ENCODE measurements around the gene MAG.

Gene MAG

DNA sequence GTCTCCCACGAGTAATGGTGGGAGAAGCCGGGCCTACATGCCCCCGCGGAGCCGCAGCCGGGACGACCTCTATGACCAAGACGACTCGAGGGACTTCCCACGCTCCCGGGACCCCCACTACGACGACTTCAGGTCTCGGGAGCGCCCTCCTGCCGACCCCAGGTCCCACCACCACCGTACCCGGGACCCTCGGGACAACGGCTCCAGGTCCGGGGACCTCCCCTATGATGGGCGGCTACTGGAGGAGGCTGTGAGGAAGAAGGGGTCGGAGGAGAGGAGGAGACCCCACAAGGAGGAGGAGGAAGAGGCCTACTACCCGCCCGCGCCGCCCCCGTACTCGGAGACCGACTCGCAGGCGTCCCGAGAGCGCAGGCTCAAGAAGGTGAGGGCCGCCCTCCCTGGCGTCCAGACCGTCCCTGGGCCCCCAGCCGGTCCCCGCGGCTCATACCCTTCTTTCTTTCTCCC, 24.6 kb upstream of the MAG start:
- Histone ChIP-seq H3K9ac (ENCODE audit: low read length) (peak overlapping the region; percentile 100), H3K4me3 (ENCODE audit: low read length) (peak overlapping the region; percentile 97), H3K27me3 (replicated peaks; ENCODE audit: control insufficient read depth, insufficient read depth, low read length) (no peaks in the 10 kb centered on the region), H3K4me1 (ENCODE audit: control insufficient read depth, insufficient read depth, low read length) (peaks cover 23% of the 10 kb centered on the region), H3K36me3 (ENCODE audit: control insufficient read depth, insufficient read depth, low read length, severe bottlenecking) (peaks cover 22% of the 10 kb centered on the region), H3K9me3 (ENCODE audit: control insufficient read depth, low read length) (no peaks in the 10 kb centered on the region)
- peak; percentile 73 for DNase-seq (ENCODE audit: low read depth)

DNA sequence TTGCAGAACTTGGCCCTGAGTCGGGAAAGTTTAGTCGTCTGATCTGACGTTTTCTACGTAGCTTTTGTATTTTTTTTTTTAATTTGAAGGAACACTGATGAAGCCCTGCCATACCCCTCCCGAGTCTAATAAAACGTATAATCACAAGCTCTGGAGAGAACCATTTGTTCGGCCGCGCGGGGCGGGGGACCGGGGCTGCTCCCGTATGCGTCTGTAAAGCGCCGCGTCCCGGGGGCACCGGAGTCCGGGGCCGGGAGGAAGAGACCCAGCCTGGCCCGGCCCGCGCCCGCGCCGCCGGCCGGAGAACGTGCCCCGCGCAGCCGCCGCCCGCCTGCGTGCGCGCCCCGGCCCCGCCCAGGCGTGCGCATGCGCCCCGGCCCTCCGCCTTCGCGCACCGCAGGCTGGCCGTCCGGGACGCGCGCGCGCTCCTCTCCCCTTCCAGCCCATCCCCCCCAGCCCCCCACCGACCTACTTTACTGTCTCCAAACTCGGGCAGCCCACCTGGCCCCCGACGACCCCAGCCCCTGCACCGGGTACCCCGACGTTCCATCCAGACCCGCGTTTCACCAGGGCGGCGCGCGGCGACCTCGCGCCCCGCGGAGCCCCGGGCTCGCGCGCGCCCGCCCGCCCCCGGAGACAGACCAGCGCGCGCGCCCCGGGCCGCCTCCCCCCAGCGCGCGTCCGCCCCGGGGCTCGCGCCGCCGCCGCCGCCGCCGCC, 24.0 kb upstream of the MAG start:
- Histone ChIP-seq H3K4me1 (ENCODE audit: control insufficient read depth, insufficient read depth, low read length) (peaks cover 23% of the 10 kb centered on the region), H3K27me3 (replicated peaks; ENCODE audit: control insufficient read depth, insufficient read depth, low read length) (no peaks in the 10 kb centered on the region), H3K4me3 (ENCODE audit: low read length) (peak overlapping the region; percentile 97), H3K9ac (ENCODE audit: low read length) (peak overlapping the region; percentile 100), H3K36me3 (ENCODE audit: control insufficient read depth, insufficient read depth, low read length, severe bottlenecking) (peaks cover 23% of the 10 kb centered on the region), H3K9me3 (ENCODE audit: control insufficient read depth, low read length) (no peaks in the 10 kb centered on the region)
- DNase-seq (ENCODE audit: low read depth) = peak; percentile 91

DNA sequence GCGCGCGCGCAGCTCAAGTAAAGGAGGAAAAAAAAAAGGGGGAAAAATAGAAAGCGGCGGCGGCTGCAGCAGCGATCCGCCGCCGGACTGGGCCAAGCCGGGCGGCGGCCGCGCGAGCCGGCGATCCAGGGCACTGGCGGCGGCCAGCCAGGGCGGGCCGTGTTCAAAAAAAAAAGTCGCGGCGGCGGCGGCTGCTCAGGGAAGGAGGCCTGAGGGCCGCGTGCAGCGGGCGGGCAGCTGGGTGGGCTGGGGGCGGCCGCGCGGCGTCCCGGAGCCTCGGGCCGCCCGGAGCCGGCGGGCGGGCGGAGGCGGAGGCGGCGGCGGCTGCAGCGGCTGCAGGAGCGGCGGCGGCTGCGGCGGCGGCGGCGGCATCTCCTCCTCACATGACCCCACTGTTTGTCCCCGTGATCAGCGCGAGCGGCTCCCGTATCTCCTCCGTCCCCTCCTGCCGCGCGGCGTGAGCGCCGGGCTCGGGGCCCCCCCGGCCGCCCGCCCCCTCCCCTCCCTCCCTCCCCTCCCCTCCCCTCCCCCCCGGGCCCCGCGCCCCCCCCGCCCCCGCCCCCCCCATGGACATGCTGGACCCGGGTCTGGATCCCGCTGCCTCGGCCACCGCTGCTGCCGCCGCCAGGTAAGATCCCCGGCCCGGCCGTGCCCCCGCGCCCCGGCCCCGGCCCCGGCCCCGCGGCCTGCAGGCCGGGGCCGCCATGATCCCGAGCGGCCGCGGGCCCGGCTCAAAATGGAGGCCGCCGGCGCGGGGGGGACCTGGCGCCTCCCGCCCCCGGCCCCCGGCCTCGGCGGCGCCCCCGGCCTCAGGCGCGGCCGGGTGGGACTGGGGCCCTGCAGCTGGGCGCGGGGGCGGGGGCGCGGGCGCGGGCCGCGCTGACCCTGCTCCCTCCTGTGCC, 23.2 kb upstream of the MAG start, which contains the start of gene USF2:
TSS of gene USF2 (plus strand) at position 427 of the 902 bp plus-strand sequence. CDS start at position 567, 140 bp downstream.
- Histone ChIP-seq H3K9me3 (ENCODE audit: control insufficient read depth, low read length) (no peaks in the 10 kb centered on the region), H3K4me3 (ENCODE audit: low read length) (peak within 1 kb of the TSS; percentile 97), H3K4me1 (ENCODE audit: control insufficient read depth, insufficient read depth, low read length) (peaks cover 23% of the 10 kb centered on the region), H3K27me3 (replicated peaks; ENCODE audit: control insufficient read depth, insufficient read depth, low read length) (no peaks in the 10 kb centered on the region), H3K36me3 (ENCODE audit: control insufficient read depth, insufficient read depth, low read length, severe bottlenecking) (peaks cover 27% of the 10 kb centered on the region), H3K9ac (ENCODE audit: low read length) (peak within 1 kb of the TSS; percentile 100)
- DNase-seq (ENCODE audit: low read depth) = peak; percentile 82

DNA sequence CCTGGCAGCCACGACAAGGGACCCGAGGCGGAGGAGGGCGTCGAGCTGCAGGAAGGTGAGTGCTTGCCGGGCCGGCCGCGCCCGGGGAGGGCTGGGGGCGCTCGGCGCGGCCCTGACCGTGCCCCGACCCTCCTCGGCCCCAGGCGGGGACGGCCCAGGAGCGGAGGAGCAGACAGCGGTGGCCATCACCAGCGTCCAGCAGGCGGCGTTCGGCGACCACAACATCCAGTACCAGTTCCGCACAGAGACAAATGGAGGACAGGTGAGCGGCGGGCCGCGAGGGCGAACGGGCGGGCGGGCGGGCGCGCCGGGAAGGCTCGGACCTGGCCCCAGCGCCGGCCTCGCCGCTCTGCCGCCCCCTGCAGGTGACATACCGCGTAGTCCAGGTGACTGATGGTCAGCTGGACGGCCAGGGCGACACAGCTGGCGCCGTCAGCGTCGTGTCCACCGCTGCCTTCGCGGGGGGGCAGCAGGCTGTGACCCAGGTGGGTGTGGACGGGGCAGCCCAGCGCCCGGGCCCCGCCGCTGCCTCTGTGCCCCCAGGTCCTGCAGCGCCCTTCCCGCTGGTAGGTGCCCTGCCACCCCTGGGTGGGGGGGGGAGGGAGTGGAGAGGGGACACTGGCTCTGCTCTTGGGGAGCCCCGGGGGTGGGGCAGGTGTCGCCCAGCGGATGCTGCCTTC, 22.4 kb upstream of the MAG start:
- no peaks in the 10 kb centered on the region for H3K27me3 ChIP-seq (replicated peaks; ENCODE audit: control insufficient read depth, insufficient read depth, low read length)
- peaks cover 23% of the 10 kb centered on the region for H3K4me1 ChIP-seq (ENCODE audit: control insufficient read depth, insufficient read depth, low read length)
- peak overlapping the region; percentile 81 for H3K4me3 ChIP-seq (ENCODE audit: low read length)
- peak; percentile 81 for DNase-seq (ENCODE audit: low read depth)
- H3K9me3 ChIP-seq (ENCODE audit: control insufficient read depth, low read length) = no peaks in the 10 kb centered on the region
- peaks cover 35% of the 10 kb centered on the region for H3K36me3 ChIP-seq (ENCODE audit: control insufficient read depth, insufficient read depth, low read length, severe bottlenecking)
- peak overlapping the region; percentile 86 for H3K9ac ChIP-seq (ENCODE audit: low read length)

DNA sequence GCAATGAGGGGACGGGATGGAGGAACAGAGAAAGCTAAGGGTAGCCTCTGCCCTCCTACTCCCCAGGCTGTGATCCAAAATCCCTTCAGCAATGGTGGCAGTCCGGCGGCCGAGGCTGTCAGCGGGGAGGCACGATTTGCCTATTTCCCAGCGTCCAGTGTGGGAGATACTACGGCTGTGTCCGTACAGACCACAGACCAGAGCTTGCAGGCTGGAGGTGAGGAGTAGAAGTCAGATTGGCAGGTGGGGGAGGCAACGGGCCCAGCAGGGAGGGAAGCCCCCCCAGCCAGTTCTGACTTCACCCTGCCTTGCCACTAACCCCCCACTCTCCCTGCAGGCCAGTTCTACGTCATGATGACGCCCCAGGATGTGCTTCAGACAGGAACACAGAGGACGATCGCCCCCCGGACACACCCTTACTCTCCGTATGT, 21.6 kb upstream of the MAG start:
- Histone ChIP-seq H3K27me3 (replicated peaks; ENCODE audit: control insufficient read depth, insufficient read depth, low read length) (no peaks in the 10 kb centered on the region), H3K9ac (ENCODE audit: low read length) (no peak overlapping the region), H3K4me1 (ENCODE audit: control insufficient read depth, insufficient read depth, low read length) (peaks cover 16% of the 10 kb centered on the region), H3K4me3 (ENCODE audit: low read length) (no peak overlapping the region), H3K36me3 (ENCODE audit: control insufficient read depth, insufficient read depth, low read length, severe bottlenecking) (peaks cover 39% of the 10 kb centered on the region), H3K9me3 (ENCODE audit: control insufficient read depth, low read length) (no peaks in the 10 kb centered on the region)
- DNase-seq (ENCODE audit: low read depth) = no peak

DNA sequence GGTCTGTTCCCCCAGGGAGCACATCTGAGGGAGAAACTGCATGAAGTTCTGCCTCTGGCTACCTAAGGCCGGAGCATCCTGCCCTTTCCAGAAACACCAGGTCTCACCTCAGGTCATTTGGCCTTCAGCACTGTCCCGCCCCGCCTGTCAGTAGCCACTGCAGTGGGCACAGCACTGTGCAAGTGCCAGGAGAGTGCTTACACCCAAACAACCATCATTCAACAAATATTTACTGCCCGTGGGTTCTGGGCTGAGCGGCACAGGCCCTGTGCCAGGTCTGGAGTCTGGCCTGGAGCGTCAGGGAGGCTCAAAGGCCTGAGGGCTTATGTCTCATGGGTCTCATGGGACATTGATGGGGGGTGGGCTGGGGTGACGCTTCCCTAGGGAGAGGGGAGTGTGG, 20.4 kb upstream of the MAG start:
- no peaks in the 10 kb centered on the region for H3K9me3 ChIP-seq (ENCODE audit: control insufficient read depth, low read length)
- H3K36me3 ChIP-seq (ENCODE audit: control insufficient read depth, insufficient read depth, low read length, severe bottlenecking) = peaks cover 49% of the 10 kb centered on the region
- H3K4me3 ChIP-seq (ENCODE audit: low read length) = no peak overlapping the region

DNA sequence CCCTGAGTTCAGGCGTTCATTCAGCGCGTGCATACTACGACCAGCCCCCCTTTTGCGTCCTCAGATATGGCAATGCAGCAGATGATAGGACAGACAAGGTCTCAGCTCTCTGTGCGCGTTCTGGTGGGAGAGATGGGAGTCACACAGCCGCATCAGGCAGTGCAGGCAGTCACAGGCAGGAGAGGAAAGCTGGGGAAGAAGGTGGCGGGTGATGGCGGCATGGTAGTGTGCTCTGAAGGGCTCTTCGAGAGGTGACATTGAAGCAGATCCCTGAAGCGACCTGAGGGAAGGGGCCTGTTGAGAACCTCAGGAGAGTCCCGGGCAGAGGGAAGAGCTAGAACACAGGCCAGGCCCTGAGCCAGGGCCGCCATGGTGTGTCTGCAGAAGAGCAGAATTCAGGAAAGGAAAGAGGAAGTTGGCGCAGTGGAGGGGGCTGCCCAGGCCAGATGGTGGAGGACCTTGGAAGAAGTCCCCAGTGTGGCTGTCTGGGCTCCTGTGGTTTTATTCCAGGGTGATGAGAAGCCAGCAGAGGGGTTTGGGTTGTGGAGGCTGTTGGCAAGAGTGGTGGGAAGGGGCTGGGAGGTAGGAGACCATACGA, 19.7 kb upstream of the MAG start:
- no peaks in the 10 kb centered on the region for H3K27me3 ChIP-seq (replicated peaks; ENCODE audit: control insufficient read depth, insufficient read depth, low read length)
- no peaks in the 10 kb centered on the region for H3K9me3 ChIP-seq (ENCODE audit: control insufficient read depth, low read length)
- H3K36me3 ChIP-seq (ENCODE audit: control insufficient read depth, insufficient read depth, low read length, severe bottlenecking) = peaks cover 52% of the 10 kb centered on the region
- no peaks in the 10 kb centered on the region for H3K4me1 ChIP-seq (ENCODE audit: control insufficient read depth, insufficient read depth, low read length)
- no peak overlapping the region for H3K9ac ChIP-seq (ENCODE audit: low read length)
- no peak for DNase-seq (ENCODE audit: low read depth)
- H3K4me3 ChIP-seq (ENCODE audit: low read length) = no peak overlapping the region

More for the DNA sequence above, 20.4 kb upstream of the MAG start:
- DNase-seq (ENCODE audit: low read depth) = no peak
- no peak overlapping the region for H3K9ac ChIP-seq (ENCODE audit: low read length)
- no peaks in the 10 kb centered on the region for H3K27me3 ChIP-seq (replicated peaks; ENCODE audit: control insufficient read depth, insufficient read depth, low read length)
- H3K4me1 ChIP-seq (ENCODE audit: control insufficient read depth, insufficient read depth, low read length) = peaks cover 5% of the 10 kb centered on the region

DNA sequence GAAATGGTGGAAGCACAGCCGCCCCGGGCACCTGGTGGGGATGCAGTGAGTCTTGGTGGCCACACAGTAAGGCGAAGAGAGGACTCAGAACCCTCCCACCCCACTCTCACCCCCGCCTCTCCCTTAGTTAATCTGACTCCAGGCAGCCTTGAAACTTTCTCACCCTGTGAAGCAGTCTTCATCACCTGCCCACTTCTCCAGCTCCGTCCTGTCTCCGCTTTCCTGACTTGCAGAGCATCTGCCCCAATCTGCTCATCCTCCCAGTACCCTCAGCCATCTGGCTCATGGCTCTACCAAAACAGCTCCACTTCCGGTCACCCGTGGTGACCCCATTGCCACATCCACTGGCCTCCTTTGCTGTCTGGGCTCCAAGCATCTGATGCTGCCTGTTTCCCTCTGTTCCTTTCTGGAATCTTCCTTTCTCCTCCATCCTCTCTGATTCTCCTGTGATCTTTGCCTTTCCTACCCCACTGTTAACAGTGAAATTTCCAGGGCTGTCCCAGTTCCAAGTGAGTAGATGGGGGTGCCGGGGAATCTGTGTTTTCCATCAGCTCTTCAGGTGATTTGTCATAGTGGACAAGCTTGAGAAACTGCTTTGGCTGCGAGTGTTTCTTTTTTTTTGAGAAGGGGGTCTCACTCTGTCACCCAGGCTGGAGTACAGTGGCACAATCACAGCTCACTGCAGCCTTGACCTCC, 18.9 kb upstream of the MAG start:
- H3K9me3 ChIP-seq (ENCODE audit: control insufficient read depth, low read length) = no peaks in the 10 kb centered on the region

DNA sequence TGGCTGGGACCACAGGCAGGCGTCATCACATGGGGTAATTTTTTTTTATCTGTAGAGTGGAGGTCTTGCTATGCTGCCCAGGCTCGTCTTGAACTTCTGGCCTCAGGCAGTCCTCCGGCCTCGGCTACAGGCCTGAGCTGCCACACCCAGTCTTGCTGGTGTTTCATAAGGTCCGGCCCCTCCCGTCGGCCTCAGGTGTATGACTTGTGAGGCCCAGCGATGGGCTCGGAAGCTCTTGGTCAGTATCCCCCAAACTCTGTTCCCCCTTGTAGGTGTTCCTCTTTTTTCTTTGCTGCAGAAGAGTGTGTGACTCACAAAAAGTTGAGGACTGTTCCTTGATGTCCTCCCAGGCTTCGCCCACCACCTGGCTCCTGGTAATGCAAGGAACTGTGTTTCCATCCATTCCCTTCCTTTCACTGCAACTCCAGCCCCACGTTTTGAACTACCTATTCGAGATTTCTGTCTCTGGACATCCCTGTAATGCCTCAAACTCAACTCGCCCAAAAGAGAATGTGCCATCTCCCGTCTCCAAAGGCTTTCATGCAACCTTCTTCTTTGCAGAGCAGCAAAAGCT, 18.2 kb upstream of the MAG start:
- Histone ChIP-seq H3K9ac (ENCODE audit: low read length) (no peak overlapping the region), H3K27me3 (replicated peaks; ENCODE audit: control insufficient read depth, insufficient read depth, low read length) (no peaks in the 10 kb centered on the region), H3K36me3 (ENCODE audit: control insufficient read depth, insufficient read depth, low read length, severe bottlenecking) (peaks cover 54% of the 10 kb centered on the region), H3K4me1 (ENCODE audit: control insufficient read depth, insufficient read depth, low read length) (no peaks in the 10 kb centered on the region), H3K4me3 (ENCODE audit: low read length) (no peak overlapping the region), H3K9me3 (ENCODE audit: control insufficient read depth, low read length) (no peaks in the 10 kb centered on the region)
- DNase-seq (ENCODE audit: low read depth) = no peak

More for the DNA sequence above, 18.9 kb upstream of the MAG start:
- Histone ChIP-seq H3K4me3 (ENCODE audit: low read length) (no peak overlapping the region), H3K27me3 (replicated peaks; ENCODE audit: control insufficient read depth, insufficient read depth, low read length) (no peaks in the 10 kb centered on the region), H3K36me3 (ENCODE audit: control insufficient read depth, insufficient read depth, low read length, severe bottlenecking) (peaks cover 52% of the 10 kb centered on the region), H3K4me1 (ENCODE audit: control insufficient read depth, insufficient read depth, low read length) (no peaks in the 10 kb centered on the region), H3K9ac (ENCODE audit: low read length) (no peak overlapping the region)
- no peak for DNase-seq (ENCODE audit: low read depth)

DNA sequence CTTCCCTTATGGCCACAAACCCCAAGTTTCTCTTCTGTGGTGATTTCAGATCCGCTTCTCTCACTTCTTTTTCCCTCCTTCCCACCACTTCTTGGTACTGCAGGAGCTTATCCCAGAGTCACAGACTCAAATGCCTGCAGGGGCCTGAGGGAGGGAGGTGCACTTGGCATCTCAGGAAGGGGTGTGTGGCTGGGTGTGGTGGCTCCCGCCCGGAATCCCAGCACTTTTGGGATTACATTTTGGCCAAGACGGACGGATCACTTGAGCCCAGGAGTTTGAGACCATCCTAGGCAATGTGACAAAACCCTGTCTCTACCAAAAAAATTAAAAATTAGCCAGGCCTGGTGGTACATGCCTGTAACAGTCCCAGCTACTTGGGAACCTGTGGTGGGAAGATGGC, 17.6 kb upstream of the MAG start:
- Histone ChIP-seq H3K9me3 (ENCODE audit: control insufficient read depth, low read length) (no peaks in the 10 kb centered on the region), H3K4me3 (ENCODE audit: low read length) (no peak overlapping the region), H3K9ac (ENCODE audit: low read length) (no peak overlapping the region), H3K27me3 (replicated peaks; ENCODE audit: control insufficient read depth, insufficient read depth, low read length) (no peaks in the 10 kb centered on the region), H3K36me3 (ENCODE audit: control insufficient read depth, insufficient read depth, low read length, severe bottlenecking) (peaks cover 60% of the 10 kb centered on the region), H3K4me1 (ENCODE audit: control insufficient read depth, insufficient read depth, low read length) (no peaks in the 10 kb centered on the region)
- DNase-seq (ENCODE audit: low read depth) = no peak
